Smooth muscle cell (in vitro differentiated cells): ENCODE results near the gene ATG10. TPM values are rescaled to one million over a fixed set of nuclear protein-coding genes. Genes with fewer than 3 reads are reported as not detected.
"Not testable (repeated sequence)": the region's sequence is repeated elsewhere in the genome, so short reads cannot be mapped to it uniquely, and the experiment has no call there.

Experiments
- DNase-seq: peaks from one replicate; lab custom pipeline; 2025; ENCODE audit not compliant: unreplicated experiment; lab: John Stamatoyannopoulos, UW
- H2AFZ ChIP-seq: fragments of 200-600 bp; sonication (generic); 2 replicates; pipeline ENCODE4 v1.6.0; 2016; ENCODE audit warnings: antibody characterized with exemption, low read depth, mild to moderate bottlenecking
- H3F3A ChIP-seq: fragments of 200-600 bp; sonication (generic); 2 replicates; pipeline ENCODE4 v1.6.0; 2017; ENCODE audit warnings: antibody characterized with exemption, low read depth
- H3K27ac ChIP-seq: fragments of 200-600 bp; sonication (generic); 2 replicates; pipeline ENCODE4 v1.5.1; 2016; ENCODE audit warnings: low read depth, mild to moderate bottlenecking
- H3K27me3 ChIP-seq: fragments of 200-600 bp; sonication (generic); 2 replicates; pipeline ENCODE4 v1.6.1; 2016; ENCODE audit warnings: low read depth, mild to moderate bottlenecking
- H3K36me3 ChIP-seq: fragments of 200-600 bp; sonication (generic); 2 replicates; pipeline ENCODE4 v1.5.1; 2016; ENCODE audit warnings: low read depth
- H3K4me1 ChIP-seq: fragments of 200-600 bp; sonication (generic); 2 replicates; pipeline ENCODE4 v1.5.1; 2016; ENCODE audit warnings: low read depth
- H3K4me2 ChIP-seq: fragments of 200-600 bp; sonication (generic); 2 replicates; pipeline ENCODE4 v1.6.0; 2016; ENCODE audit warnings: mild to moderate bottlenecking
- H3K4me3 ChIP-seq: fragments of 200-600 bp; sonication (generic); 2 replicates; pipeline ENCODE4 v1.5.1; 2016; ENCODE audit warnings: mild to moderate bottlenecking
- H3K79me2 ChIP-seq: fragments of 200-600 bp; sonication (generic); 2 replicates; pipeline ENCODE4 v1.6.0; 2016; ENCODE audit warnings: low read depth, mild to moderate bottlenecking
- H3K9ac ChIP-seq: fragments of 200-600 bp; sonication (generic); 2 replicates; pipeline ENCODE4 v1.6.0; 2016; ENCODE audit warnings: low read depth
- H3K9me3 ChIP-seq: fragments of 200-600 bp; sonication (generic); replicated peaks from 2 replicates; pipeline ENCODE4 v1.5.1; 2016; ENCODE audit warnings: low read depth
- H4K20me1 ChIP-seq: fragments of 200-600 bp; sonication (generic); 2 replicates; pipeline ENCODE4 v1.6.0; 2016; ENCODE audit warnings: low read depth
- CTCF ChIP-seq: fragments of 200-600 bp; sonication (generic); IDR thresholded peaks from 2 replicates; pipeline ENCODE4 v1.5.1; 2017; ENCODE audit warnings: borderline replicate concordance, mild to moderate bottlenecking, antibody characterized with exemption; ENCODE audit not compliant: insufficient read depth, poor library complexity, severe bottlenecking
- WGBS: methylation state at CpG from one replicate; pipeline ENCODE4 v1.1.7; 2016; ENCODE audit warnings: low lambda C conversion rate; 5-methylcytosine and 5-hydroxymethylcytosine counted together
- polyA plus RNA-seq: library from polyadenylated mRNA; unstranded; fragments of >200 nt; fragmentation: Nextera tagmentation; extraction: Ambion mirVana; gene quantifications from 2 replicates; pipeline ENCODE4 v1.2.1, GENCODE V29; 2016
- total RNA-seq: library from RNA; depleted of rRNA; stranded (reverse); fragments of >200 nt; gene quantifications from 2 replicates; pipeline ENCODE4 v1.2.3, GENCODE V29; 2014

The ATG10 gene
- total and polyA plus RNA-seq, 2 experiments from 2014 or later: 7.2 to 12.5 TPM

- Histone ChIP-seq H2AFZ (no peak overlapping the region), H3K79me2 (no peaks in the 10 kb centered on the region)
These were observed 23.5 kb upstream of the ATG10 start for GRCh38 chr5:81948349-81948748.

GRCh38 chr5:81949462-81949861, 22.4 kb upstream of the ATG10 start:
- Histone ChIP-seq H3K79me2 (no peaks in the 10 kb centered on the region), H3K4me3 (no peak overlapping the region), H3K27ac (no peak overlapping the region), H3K36me3 (no peaks in the 10 kb centered on the region), H3K9me3 (no peaks in the 10 kb centered on the region), H2AFZ (no peak overlapping the region), H3K4me2 (no peak overlapping the region), H4K20me1 (no peaks in the 10 kb centered on the region), H3K9ac (no peak overlapping the region), H3K4me1 (no peaks in the 10 kb centered on the region), H3F3A (peaks cover 5% of the 10 kb centered on the region), H3K27me3 (no peaks in the 10 kb centered on the region)
- 78% methylated on average over 3 of the region's 3 CpGs for WGBS
- TF ChIP-seq CTCF: no peak
- DNase-seq: no peak

More at GRCh38 chr5:81948349-81948748, 23.5 kb upstream of the ATG10 start:
- Histone ChIP-seq H3K9ac (no peak overlapping the region), H3K4me1 (no peaks in the 10 kb centered on the region), H3K9me3 (no peaks in the 10 kb centered on the region), H3K36me3 (no peaks in the 10 kb centered on the region), H3K4me3 (no peak overlapping the region), H4K20me1 (no peaks in the 10 kb centered on the region), H3K27me3 (no peaks in the 10 kb centered on the region), H3F3A (peaks cover 5% of the 10 kb centered on the region), H3K4me2 (no peak overlapping the region), H3K27ac (no peak overlapping the region)
- DNase-seq: no peak
- WGBS: 90% methylated on average over 3 of the region's 3 CpGs
- no peak for TF ChIP-seq CTCF

GRCh38 chr5:81950996-81951395, 20.8 kb upstream of the ATG10 start:
- Histone ChIP-seq H3K4me1 (no peaks in the 10 kb centered on the region), H3K27ac (no peak overlapping the region), H3K9ac (no peak overlapping the region), H3K79me2 (no peaks in the 10 kb centered on the region), H3K9me3 (no peaks in the 10 kb centered on the region), H3K4me3 (no peak overlapping the region), H3F3A (peaks cover 5% of the 10 kb centered on the region), H3K36me3 (no peaks in the 10 kb centered on the region), H2AFZ (no peak overlapping the region), H3K27me3 (no peaks in the 10 kb centered on the region), H4K20me1 (no peaks in the 10 kb centered on the region), H3K4me2 (no peak overlapping the region)
- no peak for DNase-seq
- 35% methylated on average over 1 of the region's 1 CpG for WGBS
- TF ChIP-seq CTCF: no peak

- 63% methylated on average over 8 of the region's 8 CpGs for WGBS
- not testable (repeated sequence) for H3K27me3 ChIP-seq, H3K4me1 ChIP-seq, H2AFZ ChIP-seq, H3K9me3 ChIP-seq, H3F3A ChIP-seq, H4K20me1 ChIP-seq, H3K27ac ChIP-seq, H3K9ac ChIP-seq, DNase-seq, H3K4me3 ChIP-seq, H3K79me2 ChIP-seq, H3K4me2 ChIP-seq, H3K36me3 ChIP-seq
These were observed 17.0 kb upstream of the ATG10 start for GRCh38 chr5:81954796-81955195.

- H3K79me2 ChIP-seq, H3K36me3 ChIP-seq, H3K4me1 ChIP-seq, DNase-seq, H3K4me2 ChIP-seq, H3K27me3 ChIP-seq, H4K20me1 ChIP-seq, H3K9me3 ChIP-seq, H3F3A ChIP-seq, H2AFZ ChIP-seq, H3K4me3 ChIP-seq, H3K27ac ChIP-seq, H3K9ac ChIP-seq: not testable (repeated sequence)
- WGBS: 44% methylated on average over 2 of the region's 2 CpGs
These were observed 13.7 kb upstream of the ATG10 start for GRCh38 chr5:81958129-81958528.
